ENCODE measurements around the gene DARS2.
"Not testable (repeated sequence)": the region's sequence is repeated elsewhere in the genome, so short reads cannot be mapped to it uniquely, and the experiment has no call there.

Gene DARS2

DNA sequence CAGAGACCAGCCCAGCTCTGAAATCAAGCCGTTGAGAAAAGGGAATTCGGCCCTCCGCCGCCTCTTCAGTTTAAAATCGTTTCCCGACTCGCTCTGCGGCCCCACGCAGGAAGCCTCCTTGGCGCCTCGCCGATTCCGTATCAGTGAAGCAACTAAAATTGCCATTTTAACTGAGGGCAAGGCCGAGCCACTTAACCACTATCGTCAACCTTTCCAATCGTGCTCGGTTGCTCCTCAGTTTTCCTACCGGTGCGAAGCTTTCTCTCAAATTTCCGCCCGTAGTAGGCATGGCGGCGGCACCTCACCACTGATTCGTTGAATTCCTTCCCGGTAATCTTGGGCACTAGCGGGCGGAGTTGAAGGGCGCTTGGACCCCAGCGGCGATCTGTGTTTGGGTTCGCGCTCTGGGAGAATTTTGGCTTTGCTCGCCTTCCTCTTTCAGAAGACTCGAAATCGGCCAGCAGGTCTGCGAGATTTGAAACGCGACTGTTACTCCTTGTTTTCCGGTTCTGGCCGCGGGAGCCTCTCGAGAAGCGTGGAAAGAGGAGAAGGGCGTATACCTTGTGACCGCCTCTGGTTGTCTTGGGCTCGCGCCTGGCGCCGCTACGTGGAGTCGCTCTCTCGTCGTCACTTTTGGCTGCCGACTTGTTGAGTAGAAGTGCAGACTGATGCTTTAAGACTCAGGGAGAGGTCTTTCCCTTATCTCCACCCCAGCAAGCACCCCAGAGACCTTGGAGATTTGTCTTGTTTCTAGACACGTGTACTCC lies at the start of gene DARS2, which contains the start of gene CENPL:
Gene DARS2, plus strand, starts transcription at position 359 of the 767 bp plus-strand sequence. CDS start 557 bp downstream, outside the sequence.
Gene CENPL, minus strand, starts transcription at position 569 of the 767 bp plus-strand sequence. CDS start 13,584 bp downstream, outside the sequence.
- peak; percentile 66 to 85 (median 78) for DNase-seq

- no peak for DNase-seq
Measured at GRCh38 chr1:173775578-173776226, 48.8 kb upstream of the DARS2 start.

DNA sequence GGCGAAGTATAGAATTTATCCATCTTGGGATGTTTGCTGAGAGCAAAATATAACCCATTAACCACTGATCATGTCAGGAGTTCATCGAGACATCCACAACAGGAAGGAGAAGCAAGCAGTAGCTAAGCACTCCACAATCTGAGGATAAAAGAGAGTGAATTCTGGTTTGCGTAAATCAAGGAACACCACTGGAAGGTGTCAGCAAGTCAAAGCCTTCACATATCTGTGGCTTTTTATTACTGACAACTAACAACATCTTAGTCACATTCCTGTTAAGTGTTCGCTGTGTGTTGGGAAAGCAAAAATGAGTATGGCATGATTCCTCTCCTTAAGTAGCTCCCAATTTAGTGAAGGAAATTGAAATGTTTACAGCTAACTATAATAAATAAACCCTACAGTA lies 44.5 kb upstream of the DARS2 start:
- DNase-seq, result no peak

DNA sequence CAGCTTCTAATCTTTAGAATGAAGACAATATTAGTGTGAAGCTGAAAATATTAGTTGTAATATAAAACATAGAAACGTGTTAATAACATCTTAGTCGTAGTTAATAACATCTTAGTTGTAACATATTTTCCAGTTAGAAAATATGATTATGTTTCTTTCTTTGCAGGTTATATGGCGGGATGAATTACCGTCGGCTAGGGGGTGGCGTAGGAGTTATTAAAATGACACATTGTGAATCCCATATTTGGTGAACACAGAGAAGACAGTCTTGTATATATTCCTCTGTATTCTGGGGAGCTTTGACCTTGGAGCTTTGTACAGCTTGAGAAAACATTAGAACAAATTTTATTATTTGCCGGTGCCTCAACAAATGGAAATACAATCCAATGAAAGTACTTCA lies 39.5 kb upstream of the DARS2 start:
- DNase-seq, result no peak

DNA sequence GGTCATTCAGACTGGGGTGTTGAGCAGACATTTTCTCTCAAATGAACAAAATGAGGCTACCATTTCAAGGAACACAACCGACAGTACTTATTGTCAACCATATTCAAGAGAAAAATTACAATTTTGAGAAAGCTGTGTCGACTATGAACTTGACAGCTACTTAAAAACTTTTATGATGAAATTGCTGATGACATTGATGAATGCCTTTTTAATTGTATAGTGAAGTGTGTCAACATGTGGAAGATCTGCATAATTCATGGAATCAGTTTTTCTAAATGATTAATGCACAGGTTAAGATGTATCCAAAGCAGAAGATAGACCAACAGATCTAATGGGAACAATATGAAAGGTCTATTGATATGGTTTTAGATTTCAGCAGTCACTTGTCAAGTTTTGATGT lies 34.6 kb upstream of the DARS2 start:
- DNase-seq, result no peak

DNA sequence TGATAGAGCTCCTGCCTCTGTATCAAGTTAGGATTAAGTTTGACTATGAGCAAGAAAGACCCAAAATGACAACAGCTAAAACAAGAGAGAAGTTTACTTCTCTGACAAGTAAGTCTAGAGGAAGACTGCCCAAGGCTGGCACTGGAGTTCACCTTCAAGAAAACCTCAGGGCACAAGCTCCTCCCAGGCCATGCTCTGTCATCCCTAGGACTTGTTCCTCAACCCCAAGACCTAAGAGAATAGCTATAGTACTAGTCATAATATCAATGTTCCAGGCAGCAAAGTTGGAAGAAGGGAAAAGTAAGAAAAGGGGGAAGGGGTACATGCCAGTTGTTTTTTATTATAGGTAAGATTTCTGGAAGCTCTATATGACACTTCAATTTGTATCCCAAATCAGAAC lies 26.4 kb upstream of the DARS2 start:
- no peak for DNase-seq

DNA sequence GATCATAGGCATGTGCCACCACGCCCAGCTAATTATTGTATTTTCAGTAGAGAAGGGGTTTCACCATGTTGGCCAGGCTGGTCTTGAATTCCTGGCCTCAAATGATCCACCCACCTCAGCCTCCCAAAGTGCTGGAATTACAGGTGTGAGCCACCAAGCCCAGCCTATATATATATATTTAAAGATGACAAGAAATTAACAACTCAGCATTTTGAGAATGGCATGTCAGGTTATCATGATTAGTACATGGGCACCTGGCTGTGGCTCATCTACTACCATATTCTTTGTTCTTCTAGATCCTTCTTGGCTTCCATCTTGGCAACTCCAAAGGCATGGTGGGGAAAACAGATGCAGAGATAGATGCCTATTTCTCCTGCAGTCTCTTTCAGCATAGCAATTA lies 24.5 kb upstream of the DARS2 start:
- not testable (repeated sequence) for DNase-seq

- no peak for DNase-seq
Measured at GRCh38 chr1:173802961-173803360, 21.5 kb upstream of the DARS2 start.

GRCh38 chr1:173813654-173814053 lies 10.8 kb upstream of the DARS2 start:
- DNase-seq, result not testable (repeated sequence)

- no peak for DNase-seq
Measured at GRCh38 chr1:173818459-173818858, 6.0 kb upstream of the DARS2 start.

- no peak for DNase-seq
Measured at GRCh38 chr1:173821680-173822079, 2.8 kb upstream of the DARS2 start.

DNA sequence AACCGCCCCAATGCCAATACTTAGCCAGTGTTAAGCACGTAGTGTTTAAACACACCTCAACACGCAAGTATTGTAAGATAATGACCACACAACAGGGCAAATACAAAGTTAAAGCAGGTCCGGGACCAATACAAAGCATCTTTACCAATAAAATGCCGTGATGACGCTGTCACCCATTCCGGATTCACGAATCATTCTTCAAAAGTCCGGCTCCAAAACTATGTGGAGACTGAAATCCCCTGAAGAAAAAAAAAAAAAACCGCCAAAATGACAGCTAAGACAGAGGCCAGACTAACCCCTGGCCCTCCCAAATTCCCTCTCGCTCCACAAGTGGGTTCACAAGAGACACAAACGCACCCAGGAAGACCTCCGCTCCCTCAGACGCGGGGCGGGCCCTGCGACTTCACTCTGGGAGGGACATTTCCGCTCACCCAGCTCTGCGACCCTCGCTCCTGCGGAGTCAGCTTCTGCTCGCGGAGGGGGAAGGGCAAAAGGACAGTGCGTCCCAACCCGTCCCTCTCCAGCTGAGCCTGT lies 625 bp upstream of the DARS2 start:
- DNase-seq, result no peak

GRCh38 chr1:173827611-173828010 lies 3.1 kb downstream of the DARS2 start:
- DNase-seq, result no peak

GRCh38 chr1:173832748-173833147 lies 8.3 kb downstream of the DARS2 start:
- DNase-seq, result no peak

GRCh38 chr1:173852105-173852504 lies 27.6 kb downstream of the DARS2 start:
- no peak for DNase-seq

- DNase-seq, result no peak
Measured at GRCh38 chr1:173853074-173853473, 28.6 kb downstream of the DARS2 start.

GRCh38 chr1:173856014-173856413 lies 31.5 kb downstream of the DARS2 start:
- no peak for DNase-seq

DNA sequence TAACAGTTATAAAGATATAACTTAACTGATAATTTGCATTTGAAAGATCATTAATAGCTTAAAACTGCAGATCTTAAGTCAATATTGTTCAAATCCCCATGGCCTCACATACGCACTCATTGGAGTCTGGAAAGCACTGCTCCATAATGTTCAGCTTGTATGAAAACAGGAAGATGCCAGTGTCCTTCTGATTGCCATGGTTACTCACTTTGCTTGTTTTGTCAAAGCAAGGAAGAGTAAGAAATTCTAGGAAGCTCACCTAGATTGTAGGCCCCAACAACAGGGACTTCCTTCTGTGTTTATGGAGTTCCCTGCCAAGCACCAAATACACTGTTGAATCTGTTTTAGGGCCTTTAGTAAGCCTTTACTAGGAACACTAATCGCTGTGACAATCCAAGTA lies 32.4 kb downstream of the DARS2 start:
- no peak for DNase-seq

- DNase-seq, result no peak
Measured at GRCh38 chr1:173857363-173857917, 33.0 kb downstream of the DARS2 start.

GRCh38 chr1:173859547-173859946 lies 35.1 kb downstream of the DARS2 start:
- DNase-seq, result not testable (repeated sequence)

GRCh38 chr1:173860065-173860464 lies 35.6 kb downstream of the DARS2 start:
- no peak for DNase-seq

GRCh38 chr1:173861731-173862145 lies 37.3 kb downstream of the DARS2 start:
- no peak for DNase-seq

GRCh38 chr1:173862146-173862768 lies 37.8 kb downstream of the DARS2 start:
- DNase-seq, result not testable (repeated sequence)

All from activated naive CD4-positive, alpha-beta T cell (primary cell).